Raji (cell line): ENCODE results near the gene CSTPP1.

Experiments used
- POLR2A ChIP-seq: IDR thresholded peaks from 2 replicates; pipeline ENCODE4 v1.6.1; 2011; ENCODE audit warnings: low read depth, low read length, control low read depth; ENCODE audit not compliant: insufficient read depth

CSTPP1 gene

DNA sequence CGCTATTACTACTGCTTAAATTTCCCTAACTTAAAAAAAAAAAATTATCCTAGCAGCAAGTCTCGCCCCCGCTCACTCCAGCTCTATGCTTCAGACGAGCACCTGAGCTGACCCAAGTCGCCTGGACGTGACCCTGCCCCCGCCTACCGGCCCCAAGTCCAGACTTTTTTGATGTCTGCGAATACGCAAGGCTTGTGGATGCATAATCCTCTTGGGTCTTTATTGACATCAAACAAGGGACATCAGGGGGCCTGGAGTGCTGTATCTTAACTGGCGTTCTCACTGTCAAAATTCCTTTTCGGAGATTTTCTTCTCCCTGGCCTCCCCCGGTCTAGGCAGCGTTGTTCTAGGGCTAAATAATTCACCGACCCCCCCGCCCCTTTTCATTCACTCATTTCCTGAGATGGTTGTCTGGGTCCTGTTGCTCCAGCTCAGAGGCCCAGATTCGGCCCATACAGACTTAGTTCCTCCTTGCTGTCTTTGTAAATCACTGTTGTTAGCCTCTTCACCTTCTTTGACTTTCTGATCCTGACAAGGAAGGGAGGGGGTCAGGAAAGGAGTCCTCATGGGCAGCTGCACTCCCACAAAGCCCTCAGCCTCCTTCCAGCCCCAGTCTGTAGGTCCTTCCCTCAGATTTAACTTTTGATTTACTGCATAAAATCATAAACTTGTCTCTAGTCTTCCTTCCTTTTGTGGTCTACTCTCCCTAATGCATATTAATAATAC is 17.6 kb upstream of the CSTPP1 start:
- no peak for TF ChIP-seq POLR2A

DNA sequence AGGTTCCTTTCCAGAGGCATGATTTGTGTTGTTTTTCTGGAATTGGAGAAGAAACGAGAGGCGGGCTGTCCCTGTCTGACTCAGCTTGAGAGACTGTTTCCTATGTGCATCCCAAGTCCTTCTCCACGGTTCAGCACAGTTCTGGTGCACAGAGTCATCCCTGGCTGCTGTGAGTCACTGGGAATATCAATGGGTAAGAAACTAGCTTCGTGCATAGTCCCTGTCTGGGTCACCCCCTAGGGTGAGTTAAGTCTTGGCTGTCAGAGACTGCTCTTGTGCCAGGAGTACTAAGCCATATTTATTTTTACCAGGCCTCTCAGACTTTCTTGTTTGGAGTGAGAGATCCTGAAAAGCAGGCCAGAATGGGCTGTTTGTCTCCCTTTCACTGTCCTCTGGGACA is 15.8 kb upstream of the CSTPP1 start:
- no peak for TF ChIP-seq POLR2A

GRCh38 chr11:46930089-46930488 is 6.5 kb upstream of the CSTPP1 start:
- TF ChIP-seq POLR2A = no peak

DNA sequence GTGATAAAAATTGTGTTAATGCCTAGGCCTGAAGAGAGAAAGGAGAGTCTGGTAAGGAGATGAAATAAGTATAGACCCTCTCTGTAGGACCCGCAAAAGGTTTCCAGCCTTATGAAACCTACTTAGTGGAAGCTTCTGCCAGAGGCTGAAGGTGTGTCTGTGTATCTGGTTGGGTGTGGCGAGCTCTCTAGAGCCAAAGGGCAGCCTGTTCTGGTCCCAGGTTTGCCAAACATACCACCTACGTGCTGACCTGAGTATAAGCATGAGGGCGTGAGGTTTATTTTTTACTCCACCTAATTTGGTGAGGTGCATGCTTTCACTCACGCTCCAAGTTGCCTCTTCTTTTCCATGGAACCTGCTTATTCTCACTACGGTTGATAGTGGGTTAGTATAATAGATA is 5.6 kb downstream of the CSTPP1 start:
- TF ChIP-seq POLR2A = no peak

DNA sequence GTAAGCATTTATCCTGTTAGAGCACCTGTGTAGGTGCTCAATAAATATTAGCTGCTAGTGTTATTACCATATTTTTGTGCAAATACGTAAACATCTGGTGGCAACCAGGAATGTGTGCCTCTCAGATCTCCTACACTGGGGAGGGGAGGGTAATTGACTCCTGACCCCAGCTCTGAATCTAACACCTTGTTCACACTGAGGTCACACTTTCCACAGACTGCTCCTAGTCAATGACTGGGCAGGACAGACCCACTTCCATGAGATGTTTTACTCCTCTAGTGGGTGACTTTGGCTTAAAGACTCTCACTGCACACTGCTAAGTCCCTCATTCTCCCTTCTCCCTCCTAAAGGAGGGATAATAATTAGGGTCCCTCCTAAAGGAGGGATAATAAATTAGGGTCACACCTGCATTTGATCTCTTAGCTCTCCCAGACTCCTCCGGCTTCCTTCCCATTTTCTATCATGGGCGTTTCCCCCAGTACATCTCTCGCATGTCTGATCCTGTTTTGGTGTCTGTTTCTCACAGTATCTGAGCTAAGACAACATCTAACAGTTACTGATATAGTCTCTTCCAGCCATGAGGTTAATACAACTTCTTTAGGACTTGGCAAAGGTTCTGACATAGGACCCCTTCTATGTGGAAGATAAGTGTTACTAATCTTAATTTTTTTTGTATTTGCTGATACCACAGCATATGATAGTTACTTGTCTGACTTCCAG is 8.0 kb downstream of the CSTPP1 start:
- no peak for TF ChIP-seq POLR2A

GRCh38 chr11:46947399-46948077 is 11.0 kb downstream of the CSTPP1 start:
- no peak for TF ChIP-seq POLR2A

DNA sequence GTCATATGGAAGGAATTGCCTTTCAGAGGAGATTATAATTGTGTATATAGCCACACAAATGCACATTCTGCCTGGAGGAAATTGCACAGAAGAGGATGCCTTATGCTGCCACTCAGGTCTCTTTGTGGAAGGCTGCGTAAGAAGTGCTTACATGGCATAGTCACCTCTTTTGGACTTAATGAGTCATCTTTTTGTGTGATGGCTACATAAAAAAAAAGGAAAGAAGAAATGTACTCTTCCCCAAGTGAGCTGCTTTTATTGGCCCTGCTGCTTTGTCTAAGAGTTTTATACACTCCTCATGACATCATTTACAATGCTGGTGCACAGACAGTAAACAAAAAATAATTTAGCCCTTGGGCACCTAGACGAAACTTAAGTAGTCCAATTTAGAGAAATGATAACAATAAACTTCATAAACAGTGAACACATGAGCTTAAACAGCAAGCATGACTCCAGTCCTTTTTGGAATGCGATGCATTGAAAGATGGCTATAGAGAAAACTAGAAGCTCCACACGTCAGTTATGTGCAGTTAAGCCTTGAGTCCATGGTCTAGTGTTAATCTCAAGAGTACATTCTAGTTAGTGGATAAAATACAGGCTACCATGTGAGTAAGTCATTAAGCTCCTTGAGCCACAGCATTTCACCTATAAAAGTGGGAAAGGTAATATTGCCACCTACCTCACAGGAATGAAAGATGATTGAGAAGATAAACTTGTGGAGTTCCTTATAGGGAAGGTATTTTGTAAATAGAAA is 12.0 kb downstream of the CSTPP1 start:
- no peak for TF ChIP-seq POLR2A

GRCh38 chr11:46949297-46949696 is 12.7 kb downstream of the CSTPP1 start:
- no peak for TF ChIP-seq POLR2A

DNA sequence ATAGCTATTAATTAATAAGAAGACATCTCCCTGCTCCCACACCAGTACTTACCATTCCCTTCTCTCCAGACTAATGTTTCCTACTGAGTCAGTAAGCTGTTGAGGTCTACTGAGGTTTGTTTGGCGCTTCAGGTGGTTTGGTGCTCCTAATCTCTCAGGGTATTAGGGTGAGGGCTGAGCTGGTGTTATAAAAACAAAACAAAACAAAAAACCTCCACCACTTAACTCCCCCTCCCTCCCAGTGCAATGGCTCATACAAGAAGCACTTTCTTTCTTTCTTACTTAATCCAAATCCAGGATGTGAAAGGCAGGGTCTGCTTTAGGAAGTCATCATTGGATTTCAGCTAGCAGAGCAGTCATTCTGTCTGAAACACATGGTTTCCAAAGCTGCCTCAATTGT is 15.3 kb downstream of the CSTPP1 start:
- no peak for TF ChIP-seq POLR2A

- TF ChIP-seq POLR2A = no peak
Measured at GRCh38 chr11:46952553-46952952, 16.0 kb downstream of the CSTPP1 start.

GRCh38 chr11:46953093-46953492 is 16.5 kb downstream of the CSTPP1 start:
- TF ChIP-seq POLR2A = no peak

- TF ChIP-seq POLR2A = no peak
Measured at GRCh38 chr11:46958777-46959176, 22.2 kb downstream of the CSTPP1 start.

- no peak for TF ChIP-seq POLR2A
Measured at GRCh38 chr11:46961041-46961440, 24.5 kb downstream of the CSTPP1 start.

- TF ChIP-seq POLR2A = no peak
Measured at GRCh38 chr11:46963844-46964243, 27.3 kb downstream of the CSTPP1 start.

DNA sequence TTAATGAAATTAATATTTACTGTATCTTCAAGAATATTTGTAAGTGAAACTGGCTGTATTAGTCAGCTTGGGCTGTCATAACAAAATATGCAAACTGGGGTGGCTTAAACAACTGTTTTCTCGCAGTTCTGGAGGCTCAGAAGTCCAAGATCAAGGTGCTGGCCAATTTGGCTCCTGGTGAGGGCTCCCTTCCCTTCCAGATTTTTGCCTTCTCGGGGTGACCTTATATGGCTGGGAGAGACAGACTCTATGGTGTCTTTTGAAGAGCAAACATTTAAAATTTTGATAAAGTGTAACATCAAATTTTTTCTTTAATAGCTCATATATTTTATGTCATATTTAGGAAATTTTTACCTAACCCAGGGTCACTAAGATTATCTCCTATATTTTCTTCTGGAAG is 30.2 kb downstream of the CSTPP1 start:
- no peak for TF ChIP-seq POLR2A
